Esophagus muscularis mucosa (tissue), 4 donors: Measurements from ENCODE around the gene BTBD9. TPM values are rescaled to one million over a fixed set of nuclear protein-coding genes. Genes with fewer than 3 reads are reported as not detected.

Experiments
- DNase-seq: peaks from one replicate; pipeline ENCODE4 v3.0.0-alpha.2; 2017; ENCODE audit errors: extremely low spot score
- H3K27ac ChIP-seq, 4 donors: fragments of 200-600 bp; sonication (generic); replicated peaks in 1 of 4; 1 replicate in 3 of 4; 2 replicates in 1 of 4; pipeline ENCODE4 v1.5.1; 2016 to 2019; ENCODE audit warnings: mild to moderate bottlenecking in 1 of 4
- H3K27me3 ChIP-seq, 4 donors: fragments of 200-600 bp; sonication (generic); one replicate each; pipeline versions ENCODE4 v1.5.1 to v1.6.0; 2016 to 2019
- H3K36me3 ChIP-seq, 4 donors: fragments of 200-600 bp; sonication (generic); one replicate each; pipeline ENCODE4 v1.5.1; 2016 to 2019
- H3K4me1 ChIP-seq, 4 donors: fragments of 200-600 bp; sonication (generic); one replicate each; pipeline ENCODE4 v1.5.1; 2016 to 2019
- H3K4me3 ChIP-seq, 4 donors: fragments of 200-600 bp; sonication (generic); 1 replicate in 2 of 4; 2 replicates in 2 of 4; pipeline ENCODE4 v1.5.1; 2016 to 2019; ENCODE audit warnings: mild to moderate bottlenecking in 4 of 4, moderate library complexity in 1 of 4
- H3K9me3 ChIP-seq, 4 donors: fragments of 200-600 bp; sonication (generic); 1 replicate in 3 of 4; 2 replicates in 1 of 4; pipeline ENCODE4 v1.5.1; 2016 to 2019
- EP300 ChIP-seq: sonication (generic); formaldehyde crosslinking; IDR thresholded peaks from one replicate; pipeline ENCODE4 v1.6.1; 2017; ENCODE audit warnings: antibody characterized with exemption
- POLR2A ChIP-seq: fragments of 450-650 bp; IDR thresholded peaks from one replicate; pipeline ENCODE4 v1.6.1; 2017; ENCODE audit warnings: antibody characterized with exemption, moderate library complexity, mild to moderate bottlenecking, low read depth
- POLR2AphosphoS5 ChIP-seq, 2 donors: sonication (generic); formaldehyde crosslinking; IDR thresholded peaks; one replicate each; pipeline ENCODE4 v1.6.1; 2017; ENCODE audit warnings: antibody characterized with exemption in 2 of 2
- WGBS: methylation state at CpG from one replicate; pipeline ENCODE4 v1.1.5; 2018; 5-methylcytosine and 5-hydroxymethylcytosine counted together
- intact Hi-C: fragments of 100-400 bp; cut with DNase I; formaldehyde crosslinking; loops from one replicate; pipeline ENCODE4 v1.15.1; 2023
- total RNA-seq, 4 donors: library from RNA; depleted of rRNA; stranded (reverse); fragments of >200 nt; gene quantifications; one replicate each; pipeline versions ENCODE4 v1.1.0 to v1.2.1, GENCODE V29; 2016
- TF ChIP-seq, protein P1 (sequence below), 3 experiments: fragments of 200-600 bp in 2 of 3; fragments of 450-650 bp in 1 of 3; sonication (generic) in 2 of 3; IDR thresholded peaks; one replicate each; pipeline ENCODE4 v1.5.1; 2017 to 2019; ENCODE audit warnings: antibody characterized with exemption in 3 of 3, mild to moderate bottlenecking in 2 of 3, moderate library complexity in 1 of 3

Gene BTBD9
- total RNA-seq, 4 donors from 2014 or later: 9.4 to 14.1 (median 11.2) TPM

DNA sequence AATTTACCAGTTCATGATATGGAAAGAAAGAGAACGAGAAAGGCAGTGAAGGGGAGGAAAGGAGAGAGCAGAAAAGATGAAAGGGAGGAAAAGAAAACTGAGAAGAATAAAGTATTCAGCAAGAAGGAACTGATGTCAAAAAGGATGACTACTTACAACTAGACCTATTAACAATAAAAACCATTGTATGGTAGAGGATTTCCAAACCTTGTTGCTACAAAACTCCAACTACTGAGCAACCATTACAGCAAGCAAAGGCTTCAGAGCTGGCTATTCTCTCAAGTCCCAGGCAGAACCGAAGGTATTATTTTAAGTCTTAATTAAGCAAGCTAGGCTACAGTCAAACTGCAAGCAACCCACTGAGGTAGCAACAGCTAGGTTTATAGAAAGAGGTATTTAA is 142.2 kb downstream of the BTBD9 start:
- WGBS: 94% methylated on average over 2 of the region's 2 CpGs
- Histone ChIP-seq H3K27me3 (no peaks in the 10 kb centered on the region), H3K36me3 (no peaks in the 10 kb centered on the region), H3K4me1 (peaks cover 0 to 15% (median 13%) of the 10 kb centered on the region in 4 donors), H3K27ac (no peak overlapping the region), H3K9me3 (no peaks in the 10 kb centered on the region), H3K4me3 (no peak overlapping the region)
- no peak for DNase-seq
- intact Hi-C loops: loop anchor here (10.0 kb wide), 1 partner anchor 463 kb away; no protein-coding TSS in a partner anchor
- TF ChIP-seq, protein P1, sequence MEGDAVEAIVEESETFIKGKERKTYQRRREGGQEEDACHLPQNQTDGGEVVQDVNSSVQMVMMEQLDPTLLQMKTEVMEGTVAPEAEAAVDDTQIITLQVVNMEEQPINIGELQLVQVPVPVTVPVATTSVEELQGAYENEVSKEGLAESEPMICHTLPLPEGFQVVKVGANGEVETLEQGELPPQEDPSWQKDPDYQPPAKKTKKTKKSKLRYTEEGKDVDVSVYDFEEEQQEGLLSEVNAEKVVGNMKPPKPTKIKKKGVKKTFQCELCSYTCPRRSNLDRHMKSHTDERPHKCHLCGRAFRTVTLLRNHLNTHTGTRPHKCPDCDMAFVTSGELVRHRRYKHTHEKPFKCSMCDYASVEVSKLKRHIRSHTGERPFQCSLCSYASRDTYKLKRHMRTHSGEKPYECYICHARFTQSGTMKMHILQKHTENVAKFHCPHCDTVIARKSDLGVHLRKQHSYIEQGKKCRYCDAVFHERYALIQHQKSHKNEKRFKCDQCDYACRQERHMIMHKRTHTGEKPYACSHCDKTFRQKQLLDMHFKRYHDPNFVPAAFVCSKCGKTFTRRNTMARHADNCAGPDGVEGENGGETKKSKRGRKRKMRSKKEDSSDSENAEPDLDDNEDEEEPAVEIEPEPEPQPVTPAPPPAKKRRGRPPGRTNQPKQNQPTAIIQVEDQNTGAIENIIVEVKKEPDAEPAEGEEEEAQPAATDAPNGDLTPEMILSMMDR (IDR thresholded peaks at IDR 0.05): no peak
- TF ChIP-seq POLR2AphosphoS5 (IDR thresholded peaks at IDR 0.05) (no peak), POLR2A (no peak), EP300 (no peak)

DNA sequence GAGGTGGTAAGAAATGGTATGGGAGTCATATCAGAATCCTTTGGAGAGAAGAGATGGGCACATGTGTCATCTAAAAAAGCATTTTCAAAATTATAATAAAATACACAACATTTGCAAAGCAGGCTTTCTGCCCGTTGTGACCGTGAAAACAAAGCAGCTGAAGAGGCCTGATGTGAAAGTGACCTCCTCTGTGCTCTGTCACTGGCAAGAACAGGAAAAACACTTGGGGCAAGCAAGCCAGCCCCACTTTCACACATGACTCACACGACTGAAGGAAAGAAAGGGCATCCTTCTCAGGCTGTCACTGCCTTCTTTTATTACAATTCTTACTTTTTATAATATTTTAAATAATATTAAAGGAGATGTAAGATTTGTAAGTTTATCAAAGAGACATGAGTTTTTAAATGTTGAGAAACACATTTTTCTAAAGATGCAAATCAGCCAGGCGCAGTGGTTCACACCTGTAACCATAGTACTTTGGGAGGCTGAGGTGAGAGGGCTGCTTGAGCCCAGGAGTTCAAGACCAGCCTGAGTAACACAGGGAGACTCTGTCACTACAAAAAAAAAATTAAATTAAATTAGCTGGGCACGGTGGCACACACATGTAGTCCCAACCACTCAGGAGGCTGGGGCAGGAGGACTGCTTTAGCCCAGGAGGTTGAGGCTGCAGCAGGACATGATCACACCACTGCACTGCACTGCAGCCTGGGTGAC is 143.7 kb downstream of the BTBD9 start:
- H3K36me3 ChIP-seq: no peaks in the 10 kb centered on the region
- no peak for DNase-seq
- peaks cover 0 to 15% (median 13%) of the 10 kb centered on the region in 4 donors for H3K4me1 ChIP-seq
- no peaks in the 10 kb centered on the region for H3K27me3 ChIP-seq
- 79% methylated on average over 5 of the region's 5 CpGs for WGBS
- no peak for TF ChIP-seq POLR2A
- TF ChIP-seq, protein P1 (IDR thresholded peaks at IDR 0.05): no peak
- TF ChIP-seq EP300: no peak
- TF ChIP-seq POLR2AphosphoS5 (IDR thresholded peaks at IDR 0.05): no peak
- intact Hi-C loops: loop anchor here (10.0 kb wide), 1 partner anchor 461 kb away; no protein-coding TSS in a partner anchor
- no peak overlapping the region for H3K4me3 ChIP-seq
- no peak overlapping the region for H3K27ac ChIP-seq
- H3K9me3 ChIP-seq: no peaks in the 10 kb centered on the region

GRCh38 chr6:38495518-38495917 is 144.2 kb downstream of the BTBD9 start:
- H3K4me1 ChIP-seq: peaks cover 0 to 15% (median 13%) of the 10 kb centered on the region in 4 donors
- H3K9me3 ChIP-seq: no peaks in the 10 kb centered on the region
- intact Hi-C loops: loop anchor here (10.0 kb wide), 1 partner anchor 461 kb away; no protein-coding TSS in a partner anchor
- no peak for DNase-seq
- no peak overlapping the region for H3K27ac ChIP-seq
- H3K4me3 ChIP-seq: no peak overlapping the region
- H3K36me3 ChIP-seq: no peaks in the 10 kb centered on the region
- TF ChIP-seq, protein P1 (IDR thresholded peaks at IDR 0.05): no peak
- no peak for TF ChIP-seq POLR2AphosphoS5 (IDR thresholded peaks at IDR 0.05)
- TF ChIP-seq EP300: no peak
- no peak for TF ChIP-seq POLR2A
- no peaks in the 10 kb centered on the region for H3K27me3 ChIP-seq
- WGBS: 86% methylated on average over 5 of the region's 5 CpGs

- Histone ChIP-seq H3K4me3 (no peak overlapping the region), H3K36me3 (no peaks in the 10 kb centered on the region), H3K27ac (no peak overlapping the region), H3K4me1 (peaks cover 0 to 12% (median 9%) of the 10 kb centered on the region in 4 donors), H3K27me3 (no peaks in the 10 kb centered on the region), H3K9me3 (no peaks in the 10 kb centered on the region)
- 35% methylated on average over 6 of the region's 6 CpGs for WGBS
- intact Hi-C loops: loop anchor here (5.0 to 10.0 kb wide), 3 partner anchors 459 to 787 kb away; no protein-coding TSS in a partner anchor
- DNase-seq: peak; percentile 96
- TF ChIP-seq POLR2AphosphoS5 (IDR thresholded peaks at IDR 0.05): no peak
- no peak for TF ChIP-seq EP300
- no peak for TF ChIP-seq POLR2A
- TF ChIP-seq, protein P1 (IDR thresholded peaks at IDR 0.05): peak; percentile 86 to 94 (median 90)
Measured at GRCh38 chr6:38493931-38494547, 145.7 kb downstream of the BTBD9 start.
